ENCODE measurements around the gene NFASC. TPM values are rescaled to one million over a fixed set of nuclear protein-coding genes. Genes with fewer than 3 reads are reported as not detected.

NFASC gene
- 10.1 and 35.9 TPM in 2 replicates for total RNA-seq

GRCh38 chr1:204870160-204870912 lies at the start of gene NFASC:
Gene NFASC, plus strand, starts transcription at chr1:204870862. Its CDS starts 73,454 bp downstream, at chr1:204944316.

GRCh38 chr1:205042911-205043806 lies 172.5 kb downstream of the NFASC start, which contains the start of gene CNTN2:
Gene CNTN2, plus strand, starts transcription at chr1:205043212. Its CDS starts 9,974 bp downstream, at chr1:205053186.

Other genes starting within 250 kb of the NFASC start
- not detected in 2 replicates for gene LRRN2, start 185.1 kb upstream of the NFASC start, total RNA-seq
- gene CNTN2, start 172.3 kb downstream of the NFASC start, total RNA-seq = not detected in 2 replicates
- gene TMEM81, start 213.6 kb downstream of the NFASC start, total RNA-seq = 1.4 and 1.8 TPM in 2 replicates